ENCODE results near the gene CLEC10A. TPM values are rescaled to one million over a fixed set of nuclear protein-coding genes. Genes with fewer than 3 reads are reported as not detected.
"Not testable (repeated sequence)": the region's sequence is repeated elsewhere in the genome, so short reads cannot be mapped to it uniquely, and the experiment has no call there.

The CLEC10A gene
- total RNA-seq, 1 donor: not detected

GRCh38 chr17:7088442-7088841 lies 8.4 kb upstream of the CLEC10A start:
- not testable (repeated sequence) for H2AFZ ChIP-seq (ENCODE audit: low read length); H3K4me3 ChIP-seq (ENCODE audit: insufficient read depth, low read length); H3K36me3 ChIP-seq (ENCODE audit: insufficient read depth, low read length); H3K4me1 ChIP-seq (ENCODE audit: insufficient read depth, low read length); H3K9me3 ChIP-seq (ENCODE audit: low read depth, low read length); H3K27ac ChIP-seq (ENCODE audit: low read depth, low read length); H3K79me2 ChIP-seq (ENCODE audit: insufficient read depth, low read length); DNase-seq (ENCODE audit: insufficient read length, low spot score, missing footprints); H3K4me2 ChIP-seq (ENCODE audit: insufficient read depth, low read length); H3K27me3 ChIP-seq (ENCODE audit: insufficient read depth, low read length); H4K20me1 ChIP-seq (ENCODE audit: insufficient read depth, low read length)

GRCh38 chr17:7084088-7084487 lies 4.0 kb upstream of the CLEC10A start:
- no peak for TF ChIP-seq CTCF (IDR thresholded peaks at IDR 0.05; ENCODE audit: extremely low read depth, low read depth, low read length)
- no peak overlapping the region for H3K4me3 ChIP-seq (ENCODE audit: insufficient read depth, low read length)
- DNase-seq (ENCODE audit: insufficient read length, low spot score, missing footprints): no peak
- peaks cover 3% of the 10 kb centered on the region for H3K4me1 ChIP-seq (ENCODE audit: insufficient read depth, low read length)
- H3K27ac ChIP-seq (ENCODE audit: low read depth, low read length): no peak overlapping the region
- no peak overlapping the region for H2AFZ ChIP-seq (ENCODE audit: low read length)
- no peak overlapping the region for H3K4me2 ChIP-seq (ENCODE audit: insufficient read depth, low read length)
- H3K79me2 ChIP-seq (ENCODE audit: insufficient read depth, low read length): no peaks in the 10 kb centered on the region
- no peaks in the 10 kb centered on the region for H3K36me3 ChIP-seq (ENCODE audit: insufficient read depth, low read length)
- no peaks in the 10 kb centered on the region for H4K20me1 ChIP-seq (ENCODE audit: insufficient read depth, low read length)
- H3K27me3 ChIP-seq (ENCODE audit: insufficient read depth, low read length): peaks cover 10% of the 10 kb centered on the region
- H3K9me3 ChIP-seq (ENCODE audit: low read depth, low read length): no peaks in the 10 kb centered on the region

GRCh38 chr17:7083592-7083991 lies 3.5 kb upstream of the CLEC10A start:
- peaks cover 3% of the 10 kb centered on the region for H3K4me1 ChIP-seq (ENCODE audit: insufficient read depth, low read length)
- DNase-seq (ENCODE audit: insufficient read length, low spot score, missing footprints): no peak

GRCh38 chr17:7081341-7082062 lies 1.5 kb upstream of the CLEC10A start:
- H3K9me3 ChIP-seq (ENCODE audit: low read depth, low read length): no peaks in the 10 kb centered on the region
- no peaks in the 10 kb centered on the region for H3K79me2 ChIP-seq (ENCODE audit: insufficient read depth, low read length)
- peaks cover 13% of the 10 kb centered on the region for H3K27me3 ChIP-seq (ENCODE audit: insufficient read depth, low read length)
- no peak overlapping the region for H3K4me3 ChIP-seq (ENCODE audit: insufficient read depth, low read length)
- no peak for TF ChIP-seq CTCF (IDR thresholded peaks at IDR 0.05; ENCODE audit: extremely low read depth, low read depth, low read length)
- no peak for DNase-seq (ENCODE audit: insufficient read length, low spot score, missing footprints)
- H2AFZ ChIP-seq (ENCODE audit: low read length): no peak overlapping the region
- H3K4me2 ChIP-seq (ENCODE audit: insufficient read depth, low read length): no peak overlapping the region
- no peaks in the 10 kb centered on the region for H4K20me1 ChIP-seq (ENCODE audit: insufficient read depth, low read length)
- H3K27ac ChIP-seq (ENCODE audit: low read depth, low read length): no peak overlapping the region
- peaks cover 3% of the 10 kb centered on the region for H3K4me1 ChIP-seq (ENCODE audit: insufficient read depth, low read length)
- H3K36me3 ChIP-seq (ENCODE audit: insufficient read depth, low read length): no peaks in the 10 kb centered on the region

More at GRCh38 chr17:7083592-7083991, 3.5 kb upstream of the CLEC10A start:
- Histone ChIP-seq H3K4me2 (ENCODE audit: insufficient read depth, low read length) (no peak overlapping the region), H3K36me3 (ENCODE audit: insufficient read depth, low read length) (no peaks in the 10 kb centered on the region), H2AFZ (ENCODE audit: low read length) (no peak overlapping the region), H4K20me1 (ENCODE audit: insufficient read depth, low read length) (no peaks in the 10 kb centered on the region), H3K9me3 (ENCODE audit: low read depth, low read length) (no peaks in the 10 kb centered on the region), H3K27ac (ENCODE audit: low read depth, low read length) (no peak overlapping the region), H3K79me2 (ENCODE audit: insufficient read depth, low read length) (no peaks in the 10 kb centered on the region), H3K27me3 (ENCODE audit: insufficient read depth, low read length) (peaks cover 15% of the 10 kb centered on the region), H3K4me3 (ENCODE audit: insufficient read depth, low read length) (no peak overlapping the region)
- no peak for TF ChIP-seq CTCF (IDR thresholded peaks at IDR 0.05; ENCODE audit: extremely low read depth, low read depth, low read length)

All from osteoblast (primary cell).